WTC11 (cell line): ENCODE measurements around the gene TXNRD2. TPM values are rescaled to one million over a fixed set of nuclear protein-coding genes. Genes with fewer than 3 reads are reported as not detected.

Experiments
- ATAC-seq: fragments of 200-7000 bp; cut with Tn5 transposase; 2 replicates; pipeline ENCODE4 v1.10.0; 2021; ENCODE audit warnings: mild to moderate bottlenecking, moderate library complexity
- CTCF ChIA-PET: fragments of 300-600 bp; sonication (Branson Sonifier 250); formaldehyde crosslinking; loops from one replicate; lab custom pipeline; 2021; ENCODE audit warnings: antibody characterized with exemption; lab: Charles Lee
- POLR2A ChIA-PET: fragments of 350-600 bp; sonication (Branson Sonifier 250); formaldehyde crosslinking; loops from one replicate; lab custom pipeline; 2021; ENCODE audit warnings: antibody characterized with exemption; lab: Charles Lee
- DNase-seq: peaks from one replicate; pipeline ENCODE4 v3.0.0; 2021; ENCODE audit warnings: low spot score
- H3K27ac Mint-ChIP-seq: 2 replicates; pipeline ENCODE4 v1.8.0; 2021; ENCODE audit warnings: mixed read lengths
- H3K27me3 Mint-ChIP-seq: 2 replicates; pipeline ENCODE4 v1.8.0; 2021; ENCODE audit warnings: low read depth, mild to moderate bottlenecking, moderate library complexity, mixed read lengths
- H3K36me3 Mint-ChIP-seq: 2 replicates; pipeline ENCODE4 v1.8.0; 2021; ENCODE audit warnings: mixed read lengths
- H3K4me1 Mint-ChIP-seq: 2 replicates; pipeline ENCODE4 v1.8.0; 2022; ENCODE audit warnings: mixed read lengths
- H3K4me3 Mint-ChIP-seq: 2 replicates; pipeline ENCODE4 v1.8.0; 2021; ENCODE audit warnings: mild to moderate bottlenecking, moderate library complexity, mixed read lengths
- H3K9me3 Mint-ChIP-seq: 2 replicates; pipeline ENCODE4 v1.8.0; 2021; ENCODE audit warnings: mixed read lengths
- FOXP4 ChIP-seq: sonication (generic); formaldehyde crosslinking; IDR thresholded peaks from 2 replicates; pipeline ENCODE4 v1.8.0; 2022; ENCODE audit warnings: mild to moderate bottlenecking, missing genetic modification reagents
- HMGXB4 ChIP-seq: sonication (generic); formaldehyde crosslinking; IDR thresholded peaks from 2 replicates; pipeline ENCODE4 v1.8.1; 2023; ENCODE audit warnings: mild to moderate bottlenecking, moderate library complexity, missing genetic modification reagents
- IRF2 ChIP-seq: sonication (generic); formaldehyde crosslinking; IDR thresholded peaks from 2 replicates; pipeline ENCODE4 v1.8.0; 2022; ENCODE audit warnings: low read depth, missing genetic modification reagents, borderline replicate concordance
- MXD4 ChIP-seq: fragments of 250-450 bp; sonication (Bioruptor Pico); IDR thresholded peaks from 2 replicates; pipeline ENCODE4 v1.8.0; 2021; ENCODE audit warnings: mild to moderate bottlenecking, moderate library complexity, borderline replicate concordance
- PRDM15 ChIP-seq: sonication (generic); formaldehyde crosslinking; IDR thresholded peaks from 2 replicates; pipeline ENCODE4 v1.8.0; 2022; ENCODE audit warnings: missing genetic modification reagents
- STAT6 ChIP-seq: sonication (generic); formaldehyde crosslinking; conservative IDR thresholded peaks from 2 replicates; pipeline ENCODE4 v1.8.1; 2023; ENCODE audit warnings: mild to moderate bottlenecking, low read depth, missing genetic modification reagents, moderate library complexity
- ZNF232 ChIP-seq: sonication (generic); formaldehyde crosslinking; IDR thresholded peaks from 2 replicates; pipeline ENCODE4 v1.8.0; 2022; ENCODE audit warnings: mild to moderate bottlenecking, missing genetic modification reagents
- ZNF281 ChIP-seq: sonication (generic); formaldehyde crosslinking; IDR thresholded peaks from 2 replicates; pipeline ENCODE4 v1.8.0; 2023; ENCODE audit warnings: mild to moderate bottlenecking, missing genetic modification reagents
- ZNF416 ChIP-seq: fragments of 250-450 bp; sonication (Bioruptor Pico); IDR thresholded peaks from 2 replicates; pipeline ENCODE4 v1.9.0; 2021; ENCODE audit warnings: mild to moderate bottlenecking, inconsistent platforms
- ZNF671 ChIP-seq: fragments of 250-450 bp; sonication (Bioruptor Pico); IDR thresholded peaks from 2 replicates; pipeline ENCODE4 v1.8.0; 2021; ENCODE audit warnings: mild to moderate bottlenecking
- ZSCAN18 ChIP-seq: fragments of 250-450 bp; sonication (Bioruptor Pico); IDR thresholded peaks from 2 replicates; pipeline ENCODE4 v2.1.2; 2022; ENCODE audit warnings: mild to moderate bottlenecking, moderate library complexity
- total RNA-seq: library from RNA; stranded (reverse); gene quantifications from 3 replicates; pipeline ENCODE4 v1.2.3, GENCODE V29; 2021

TXNRD2 gene
- total RNA-seq, 1 experiment from 2014 or later = 15.9 TPM

GRCh38 chr22:19962246-19962908 is 20.8 kb upstream of the TXNRD2 start (continued):
- TF ChIP-seq PRDM15 (CRISPR knock-in tag) = no peak

- no peak for ATAC-seq
- Mint-ChIP-seq H3K27ac (no peak overlapping the region), H3K9me3 (no peaks in the 10 kb centered on the region), H3K4me1 (peaks cover 34% of the 10 kb centered on the region), H3K27me3 (no peaks in the 10 kb centered on the region; the same call in 1 of the 2 replicates), H3K4me3 (no peak overlapping the region), H3K36me3 (no peaks in the 10 kb centered on the region)
- no peak for DNase-seq
- no peak for TF ChIP-seq FOXP4 (CRISPR knock-in tag)
- ChIA-PET CTCF (interaction anchor here (0.6 to 2.9 kb wide), 12 partner anchors 9 to 358 kb away, joined by 3 to 38 read pairs (median 8); partner anchors contain the start of genes DGCR6L and TANGO2), POLR2A (no interaction called here)
Observed at GRCh38 chr22:19961868-19962245, 20.2 kb upstream of the TXNRD2 start.

GRCh38 chr22:19961201-19961580 is 19.6 kb upstream of the TXNRD2 start:
- H3K27me3 Mint-ChIP-seq = no peaks in the 10 kb centered on the region; the same call in 1 of the 2 replicates
- H3K27ac Mint-ChIP-seq = no peak overlapping the region
- POLR2A ChIA-PET = no interaction called here
- H3K4me1 Mint-ChIP-seq = peaks cover 31% of the 10 kb centered on the region
- 0 out of 2 replicates have a peak, but pooled peaks have one; percentile 30 for TF ChIP-seq HMGXB4 (CRISPR knock-in tag)
- TF ChIP-seq ZNF281 (CRISPR knock-in tag) = no peak
- H3K36me3 Mint-ChIP-seq = no peaks in the 10 kb centered on the region
- H3K4me3 Mint-ChIP-seq = no peak overlapping the region
- no peak for DNase-seq
- ATAC-seq = no peak
- no peaks in the 10 kb centered on the region for H3K9me3 Mint-ChIP-seq
- CTCF ChIA-PET = interaction anchor here (2.9 kb wide), 1 partner anchor 52 kb away, joined by 22 read pairs; no protein-coding TSS in a partner anchor

- Mint-ChIP-seq H3K9me3 (no peaks in the 10 kb centered on the region), H3K27me3 (no peaks in the 10 kb centered on the region; the same call in 1 of the 2 replicates), H3K4me1 (peaks cover 29% of the 10 kb centered on the region), H3K36me3 (no peaks in the 10 kb centered on the region), H3K4me3 (no peak overlapping the region), H3K27ac (no peak overlapping the region; the same call in 1 of the 2 replicates)
- ATAC-seq (no peak), DNase-seq (no peak)
- POLR2A ChIA-PET = no interaction called here
- CTCF ChIA-PET = interaction anchor here (2.9 kb wide), 1 partner anchor 53 kb away, joined by 22 read pairs; no protein-coding TSS in a partner anchor
- TF ChIP-seq ZNF671 (CRISPR knock-in tag) (no peak), MXD4 (CRISPR knock-in tag) (no peak), ZSCAN18 (CRISPR knock-in tag) (no peak), ZNF232 (CRISPR knock-in tag) (no peak), STAT6 (no peak), IRF2 (CRISPR knock-in tag) (no peak), ZNF416 (CRISPR knock-in tag) (no peak)
Observed at GRCh38 chr22:19960491-19961200, 19.0 kb upstream of the TXNRD2 start.
